ENCODE data around the gene FALEC. TPM values are rescaled to one million over a fixed set of nuclear protein-coding genes. Genes with fewer than 3 reads are reported as not detected.

FALEC gene
- total and polyA plus RNA-seq, 9 of the 15 experiments (the other 6 are each of a cell fraction or from before 2014, with no cell fraction given), result 0.15 to 1.8 (median 0.53) TPM; not detected in 5

DNA sequence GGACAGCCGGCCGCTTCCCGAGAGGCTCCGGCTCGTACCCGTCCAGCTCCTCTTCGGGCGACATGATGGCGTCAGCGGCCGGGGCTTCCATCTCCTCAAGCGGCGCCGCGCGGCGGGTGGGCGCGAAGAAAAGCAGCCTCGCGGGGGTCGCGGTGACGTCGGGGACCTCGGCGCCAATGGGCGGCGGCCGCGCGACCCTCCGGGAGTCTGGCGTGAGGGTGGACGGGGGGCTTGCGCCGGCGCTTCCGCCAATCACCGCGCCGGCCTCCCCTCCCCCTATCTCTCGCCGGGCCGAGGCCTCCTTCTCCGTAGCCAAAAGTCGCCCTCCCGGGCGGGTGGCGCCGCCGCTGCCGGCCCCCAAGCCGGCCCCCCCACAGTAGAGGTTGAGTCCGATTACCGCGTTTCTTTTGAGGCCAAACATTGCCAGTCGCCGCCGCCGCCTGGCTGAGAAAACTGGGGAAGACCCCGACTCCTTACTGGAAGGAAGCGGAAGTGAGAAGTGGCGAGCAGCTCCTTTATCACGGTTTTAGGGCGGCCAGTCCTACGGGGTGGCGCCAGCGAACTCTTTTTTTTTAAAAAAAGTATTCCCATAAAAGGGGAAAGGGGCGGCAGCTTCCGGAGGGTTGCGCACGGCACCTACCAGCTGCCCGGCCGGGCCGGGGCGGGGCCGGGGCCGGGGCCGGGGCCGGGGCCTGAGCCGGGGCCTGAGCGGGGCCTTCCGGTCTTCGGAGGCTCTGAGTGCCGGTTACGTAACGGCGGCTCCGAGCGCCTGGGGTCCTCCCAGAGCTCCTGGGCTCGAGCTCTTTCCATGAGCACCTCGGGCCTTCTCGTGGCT, 63.8 kb downstream of the FALEC start, which contains the start of gene MCL1 (continued):
- TF ChIP-seq ZNF253 (CRISPR knock-in tag; conservative IDR thresholded peaks at IDR 0.05) (no peak), HNRNPH1 (optimal IDR thresholded peaks at IDR 0.05; ENCODE audit: low read depth, low read length) (no peak), GATAD2A (IDR thresholded peaks at IDR 0.05) (0 out of 2 replicates have a peak, but pooled peaks have one; percentile 29), ZBED1 (IDR thresholded peaks at IDR 0.05) (peak; percentile 88; the same call in 1 of the 2 replicates), E2F3 (CRISPR knock-in tag; IDR thresholded peaks at IDR 0.05) (no peak), SAP30 (IDR thresholded peaks at IDR 0.05; ENCODE audit: borderline replicate concordance, insufficient read depth, low read depth, low read length, poor library complexity, severe bottlenecking) (no peak), SREBF1 (IDR thresholded peaks at IDR 0.05; ENCODE audit: borderline replicate concordance, low read depth, low read length) (no peak), GABPB2 (CRISPR knock-in tag; conservative IDR thresholded peaks at IDR 0.05) (no peak), ZNF586 (CRISPR knock-in tag; conservative IDR thresholded peaks at IDR 0.05) (0 out of 2 replicates have a peak, but pooled peaks have one; percentile 48), PHB2 (IDR thresholded peaks at IDR 0.05; ENCODE audit: low read depth) (no peak), WHSC1 (IDR thresholded peaks at IDR 0.05; ENCODE audit: low read length) (no peak), ZNF766 (CRISPR knock-in tag; conservative IDR thresholded peaks at IDR 0.05) (peak; percentile 55; the same call in 1 of the 2 replicates), ZNF224 (CRISPR knock-in tag; IDR thresholded peaks at IDR 0.05) (peak; percentile 14; the same call in 1 of the 2 replicates)
- TF ChIP-seq, protein P1, sequence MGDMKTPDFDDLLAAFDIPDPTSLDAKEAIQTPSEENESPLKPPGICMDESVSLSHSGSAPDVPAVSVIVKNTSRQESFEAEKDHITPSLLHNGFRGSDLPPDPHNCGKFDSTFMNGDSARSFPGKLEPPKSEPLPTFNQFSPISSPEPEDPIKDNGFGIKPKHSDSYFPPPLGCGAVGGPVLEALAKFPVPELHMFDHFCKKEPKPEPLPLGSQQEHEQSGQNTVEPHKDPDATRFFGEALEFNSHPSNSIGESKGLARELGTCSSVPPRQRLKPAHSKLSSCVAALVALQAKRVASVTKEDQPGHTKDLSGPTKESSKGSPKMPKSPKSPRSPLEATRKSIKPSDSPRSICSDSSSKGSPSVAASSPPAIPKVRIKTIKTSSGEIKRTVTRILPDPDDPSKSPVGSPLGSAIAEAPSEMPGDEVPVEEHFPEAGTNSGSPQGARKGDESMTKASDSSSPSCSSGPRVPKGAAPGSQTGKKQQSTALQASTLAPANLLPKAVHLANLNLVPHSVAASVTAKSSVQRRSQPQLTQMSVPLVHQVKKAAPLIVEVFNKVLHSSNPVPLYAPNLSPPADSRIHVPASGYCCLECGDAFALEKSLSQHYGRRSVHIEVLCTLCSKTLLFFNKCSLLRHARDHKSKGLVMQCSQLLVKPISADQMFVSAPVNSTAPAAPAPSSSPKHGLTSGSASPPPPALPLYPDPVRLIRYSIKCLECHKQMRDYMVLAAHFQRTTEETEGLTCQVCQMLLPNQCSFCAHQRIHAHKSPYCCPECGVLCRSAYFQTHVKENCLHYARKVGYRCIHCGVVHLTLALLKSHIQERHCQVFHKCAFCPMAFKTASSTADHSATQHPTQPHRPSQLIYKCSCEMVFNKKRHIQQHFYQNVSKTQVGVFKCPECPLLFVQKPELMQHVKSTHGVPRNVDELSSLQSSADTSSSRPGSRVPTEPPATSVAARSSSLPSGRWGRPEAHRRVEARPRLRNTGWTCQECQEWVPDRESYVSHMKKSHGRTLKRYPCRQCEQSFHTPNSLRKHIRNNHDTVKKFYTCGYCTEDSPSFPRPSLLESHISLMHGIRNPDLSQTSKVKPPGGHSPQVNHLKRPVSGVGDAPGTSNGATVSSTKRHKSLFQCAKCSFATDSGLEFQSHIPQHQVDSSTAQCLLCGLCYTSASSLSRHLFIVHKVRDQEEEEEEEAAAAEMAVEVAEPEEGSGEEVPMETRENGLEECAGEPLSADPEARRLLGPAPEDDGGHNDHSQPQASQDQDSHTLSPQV (IDR thresholded peaks at IDR 0.05), result no peak
- TF ChIP-seq, protein P2, sequence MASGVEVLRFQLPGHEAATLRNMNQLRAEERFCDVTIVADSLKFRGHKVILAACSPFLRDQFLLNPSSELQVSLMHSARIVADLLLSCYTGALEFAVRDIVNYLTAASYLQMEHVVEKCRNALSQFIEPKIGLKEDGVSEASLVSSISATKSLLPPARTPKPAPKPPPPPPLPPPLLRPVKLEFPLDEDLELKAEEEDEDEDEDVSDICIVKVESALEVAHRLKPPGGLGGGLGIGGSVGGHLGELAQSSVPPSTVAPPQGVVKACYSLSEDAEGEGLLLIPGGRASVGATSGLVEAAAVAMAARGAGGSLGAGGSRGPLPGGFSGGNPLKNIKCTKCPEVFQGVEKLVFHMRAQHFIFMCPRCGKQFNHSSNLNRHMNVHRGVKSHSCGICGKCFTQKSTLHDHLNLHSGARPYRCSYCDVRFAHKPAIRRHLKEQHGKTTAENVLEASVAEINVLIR (CRISPR knock-in tag; IDR thresholded peaks at IDR 0.05), result no peak
- TF ChIP-seq, protein P3, sequence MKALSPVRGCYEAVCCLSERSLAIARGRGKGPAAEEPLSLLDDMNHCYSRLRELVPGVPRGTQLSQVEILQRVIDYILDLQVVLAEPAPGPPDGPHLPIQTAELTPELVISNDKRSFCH (CRISPR knock-in tag; IDR thresholded peaks at IDR 0.05), result no peak
- TF ChIP-seq, protein P3 (tag; IDR thresholded peaks at IDR 0.05), result no peak
- TF ChIP-seq, protein P4, sequence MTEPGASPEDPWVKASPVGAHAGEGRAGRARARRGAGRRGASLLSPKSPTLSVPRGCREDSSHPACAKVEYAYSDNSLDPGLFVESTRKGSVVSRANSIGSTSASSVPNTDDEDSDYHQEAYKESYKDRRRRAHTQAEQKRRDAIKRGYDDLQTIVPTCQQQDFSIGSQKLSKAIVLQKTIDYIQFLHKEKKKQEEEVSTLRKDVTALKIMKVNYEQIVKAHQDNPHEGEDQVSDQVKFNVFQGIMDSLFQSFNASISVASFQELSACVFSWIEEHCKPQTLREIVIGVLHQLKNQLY (CRISPR knock-in tag; conservative IDR thresholded peaks at IDR 0.05), result no peak
- TF ChIP-seq, protein P5, sequence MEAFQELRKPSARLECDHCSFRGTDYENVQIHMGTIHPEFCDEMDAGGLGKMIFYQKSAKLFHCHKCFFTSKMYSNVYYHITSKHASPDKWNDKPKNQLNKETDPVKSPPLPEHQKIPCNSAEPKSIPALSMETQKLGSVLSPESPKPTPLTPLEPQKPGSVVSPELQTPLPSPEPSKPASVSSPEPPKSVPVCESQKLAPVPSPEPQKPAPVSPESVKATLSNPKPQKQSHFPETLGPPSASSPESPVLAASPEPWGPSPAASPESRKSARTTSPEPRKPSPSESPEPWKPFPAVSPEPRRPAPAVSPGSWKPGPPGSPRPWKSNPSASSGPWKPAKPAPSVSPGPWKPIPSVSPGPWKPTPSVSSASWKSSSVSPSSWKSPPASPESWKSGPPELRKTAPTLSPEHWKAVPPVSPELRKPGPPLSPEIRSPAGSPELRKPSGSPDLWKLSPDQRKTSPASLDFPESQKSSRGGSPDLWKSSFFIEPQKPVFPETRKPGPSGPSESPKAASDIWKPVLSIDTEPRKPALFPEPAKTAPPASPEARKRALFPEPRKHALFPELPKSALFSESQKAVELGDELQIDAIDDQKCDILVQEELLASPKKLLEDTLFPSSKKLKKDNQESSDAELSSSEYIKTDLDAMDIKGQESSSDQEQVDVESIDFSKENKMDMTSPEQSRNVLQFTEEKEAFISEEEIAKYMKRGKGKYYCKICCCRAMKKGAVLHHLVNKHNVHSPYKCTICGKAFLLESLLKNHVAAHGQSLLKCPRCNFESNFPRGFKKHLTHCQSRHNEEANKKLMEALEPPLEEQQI (IDR thresholded peaks at IDR 0.05), result no peak

All from K562 (cell line).